ENCODE measurements around the gene LCE3D.

DNA sequence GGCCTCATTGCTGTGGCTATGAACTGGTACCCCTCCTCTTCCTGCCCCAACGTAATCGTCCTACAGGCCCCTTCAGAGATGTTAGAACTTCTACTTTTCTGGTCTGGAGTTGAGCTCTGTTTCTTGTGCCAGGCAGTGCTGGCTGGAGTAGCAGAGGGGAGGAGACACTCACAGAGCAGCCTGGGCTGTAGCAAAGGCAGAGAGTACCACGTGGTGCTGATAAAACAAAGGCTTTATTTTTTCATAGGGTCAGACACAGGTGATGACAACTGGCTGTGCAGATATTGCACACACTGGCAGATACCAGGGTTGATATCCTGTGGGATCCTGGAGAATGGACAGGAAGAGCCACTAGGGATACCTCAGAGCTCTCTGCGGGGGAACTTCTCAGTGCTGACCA lies 42.8 kb downstream of the LCE3D start:
- TF ChIP-seq, protein P1, sequence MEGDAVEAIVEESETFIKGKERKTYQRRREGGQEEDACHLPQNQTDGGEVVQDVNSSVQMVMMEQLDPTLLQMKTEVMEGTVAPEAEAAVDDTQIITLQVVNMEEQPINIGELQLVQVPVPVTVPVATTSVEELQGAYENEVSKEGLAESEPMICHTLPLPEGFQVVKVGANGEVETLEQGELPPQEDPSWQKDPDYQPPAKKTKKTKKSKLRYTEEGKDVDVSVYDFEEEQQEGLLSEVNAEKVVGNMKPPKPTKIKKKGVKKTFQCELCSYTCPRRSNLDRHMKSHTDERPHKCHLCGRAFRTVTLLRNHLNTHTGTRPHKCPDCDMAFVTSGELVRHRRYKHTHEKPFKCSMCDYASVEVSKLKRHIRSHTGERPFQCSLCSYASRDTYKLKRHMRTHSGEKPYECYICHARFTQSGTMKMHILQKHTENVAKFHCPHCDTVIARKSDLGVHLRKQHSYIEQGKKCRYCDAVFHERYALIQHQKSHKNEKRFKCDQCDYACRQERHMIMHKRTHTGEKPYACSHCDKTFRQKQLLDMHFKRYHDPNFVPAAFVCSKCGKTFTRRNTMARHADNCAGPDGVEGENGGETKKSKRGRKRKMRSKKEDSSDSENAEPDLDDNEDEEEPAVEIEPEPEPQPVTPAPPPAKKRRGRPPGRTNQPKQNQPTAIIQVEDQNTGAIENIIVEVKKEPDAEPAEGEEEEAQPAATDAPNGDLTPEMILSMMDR (IDR thresholded peaks at IDR 0.05) = no peak
- no peak for TF ChIP-seq POLR2A (IDR thresholded peaks at IDR 0.05)
